GM18873 (cell line): Measurements from ENCODE around the gene NOTCH2.

ENCODE experiments used
- ATAC-seq: cut with Tn5 transposase; IDR thresholded peaks from one replicate; pipeline ENCODE4 v1.9.1; 2021; ENCODE audit warnings: mild to moderate bottlenecking, moderate library complexity, moderate number of reproducible peaks; ENCODE audit not compliant: unreplicated experiment, low FRiP score

The NOTCH2 gene

DNA sequence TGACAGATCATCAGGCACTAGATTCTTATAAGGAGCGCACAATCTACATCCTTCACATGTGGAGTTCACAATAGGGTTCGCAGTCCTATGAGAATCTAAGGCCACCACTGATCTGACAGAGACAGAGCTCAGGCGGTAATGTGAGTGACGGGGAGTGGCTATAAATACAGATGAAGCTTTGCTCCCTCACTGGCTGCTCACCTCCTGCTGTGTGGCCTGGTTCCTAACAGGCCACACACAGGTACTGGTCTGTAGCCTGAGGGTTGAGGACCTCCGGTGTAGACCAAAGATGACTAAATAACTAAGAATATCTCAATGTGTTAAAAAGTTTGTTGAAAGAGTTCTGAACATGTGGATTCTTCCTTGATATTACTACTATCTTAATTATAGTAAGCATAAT, 117.0 kb downstream of the NOTCH2 start:
- no peak for ATAC-seq

GRCh38 chr1:119948342-119949214, 120.9 kb downstream of the NOTCH2 start:
- no peak for ATAC-seq

DNA sequence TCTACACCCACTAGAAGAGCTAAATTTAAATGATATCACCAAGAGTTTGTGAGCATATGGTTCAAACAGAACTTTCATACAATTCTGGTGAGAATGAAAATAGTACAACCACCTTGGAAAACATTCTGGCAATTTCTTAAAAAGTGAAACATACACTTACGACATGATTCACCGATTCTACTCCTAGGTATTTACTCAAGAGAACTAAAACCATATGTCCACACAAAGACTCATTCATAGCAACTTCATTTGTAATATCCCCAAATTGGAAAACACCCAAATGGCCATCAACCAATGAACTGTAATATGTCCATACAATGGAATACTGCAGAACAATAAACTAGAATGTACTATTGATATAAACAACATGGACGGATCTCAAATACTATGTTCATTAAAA, 122.0 kb downstream of the NOTCH2 start:
- ATAC-seq: no peak

- no peak for ATAC-seq
Measured at GRCh38 chr1:119946724-119947123, 122.7 kb downstream of the NOTCH2 start.

GRCh38 chr1:119943216-119943615, 126.2 kb downstream of the NOTCH2 start:
- ATAC-seq: no peak

DNA sequence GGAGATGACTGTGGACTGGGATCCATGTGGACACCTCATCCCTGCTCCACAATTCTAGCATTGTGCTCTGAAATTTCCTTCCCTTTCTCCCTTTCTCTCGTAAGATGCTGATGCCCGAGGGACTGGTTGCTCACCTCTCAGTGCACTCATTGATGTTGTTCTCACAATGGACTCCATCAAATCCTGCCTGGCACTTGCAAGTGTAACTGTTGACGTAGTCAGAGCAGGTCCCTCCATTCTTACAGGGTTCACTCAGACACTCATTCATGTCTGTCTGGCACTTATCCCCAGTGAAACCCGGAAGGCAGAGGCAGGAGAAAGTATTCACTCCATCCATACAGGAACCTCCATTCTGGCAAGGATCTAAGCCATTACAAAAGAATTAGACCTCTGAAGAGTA, 128.1 kb downstream of the NOTCH2 start:
- ATAC-seq: no peak

- ATAC-seq: no peak
Measured at GRCh38 chr1:119940697-119941096, 128.8 kb downstream of the NOTCH2 start.

DNA sequence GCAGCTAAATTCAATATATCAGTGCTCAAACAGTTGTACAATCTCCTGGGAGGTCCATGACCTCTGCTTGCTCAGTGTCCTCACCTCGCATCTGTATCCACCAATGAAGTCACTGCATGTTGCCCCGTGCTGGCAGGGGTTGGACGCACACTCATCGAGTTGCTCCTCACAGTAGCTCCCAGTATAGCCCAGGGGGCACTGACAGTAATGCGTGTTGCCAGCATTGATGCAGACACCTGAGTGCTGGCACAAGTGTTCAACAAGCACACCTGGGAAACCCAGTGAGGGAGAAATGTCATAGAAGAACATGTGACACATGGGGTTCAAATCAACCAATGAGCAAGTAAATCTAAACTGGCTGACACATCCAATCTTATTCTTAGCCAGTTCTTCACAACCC, 132.3 kb downstream of the NOTCH2 start:
- ATAC-seq: no peak

DNA sequence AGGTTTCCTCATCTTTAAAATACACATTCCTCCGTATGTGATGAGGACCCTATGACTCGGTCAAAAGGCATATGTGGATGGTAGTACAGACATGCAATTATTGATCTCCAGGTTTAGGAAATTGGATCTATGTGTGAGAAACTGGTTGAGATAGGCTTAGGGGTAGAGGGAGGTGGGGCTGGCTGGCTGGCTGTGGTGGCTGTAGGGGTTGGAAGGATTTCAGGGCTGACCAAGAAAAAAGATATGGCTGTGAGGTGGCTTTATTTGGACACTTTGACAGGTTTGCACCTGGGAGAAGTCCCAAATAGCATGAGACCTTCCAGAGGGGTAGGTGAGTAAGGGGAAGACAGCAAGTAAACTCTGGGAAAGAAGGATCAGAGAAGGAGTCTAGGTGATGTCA, 133.5 kb downstream of the NOTCH2 start:
- ATAC-seq: no peak

DNA sequence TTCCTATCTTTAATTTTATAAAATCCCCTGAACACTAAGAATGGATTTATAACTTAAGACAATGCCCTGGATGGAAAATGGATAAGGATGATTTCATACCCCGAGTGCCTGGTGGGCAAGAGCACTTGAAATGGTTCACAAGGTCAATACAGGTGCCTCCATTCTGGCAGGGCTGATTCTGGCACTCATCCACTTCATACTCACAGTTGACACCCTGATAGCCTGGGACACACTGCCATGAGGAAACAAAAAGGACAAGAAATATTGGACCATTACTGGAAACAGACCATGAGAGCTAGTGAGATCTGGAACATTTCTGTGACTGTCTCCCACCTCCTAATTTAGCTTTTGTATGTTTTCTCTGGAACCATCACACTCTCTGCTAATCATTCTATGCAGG, 134.1 kb downstream of the NOTCH2 start:
- ATAC-seq: no peak

DNA sequence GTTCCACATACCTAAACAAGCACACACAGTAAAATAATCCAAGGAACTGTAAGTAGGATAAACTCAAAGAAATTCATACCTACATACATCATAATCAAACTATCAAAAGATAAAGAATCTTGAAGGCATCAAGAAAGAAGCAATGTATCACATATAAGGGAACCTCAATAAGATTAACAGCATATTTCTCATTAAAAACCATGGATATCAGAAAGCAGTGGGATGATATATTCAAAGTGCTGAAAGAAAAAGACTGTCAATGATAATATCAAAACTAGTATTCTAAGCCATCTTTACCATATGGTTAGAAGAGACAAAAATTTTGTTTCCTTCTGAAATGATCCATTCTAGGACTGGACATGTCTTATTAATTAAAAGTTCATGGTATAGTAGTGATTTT, 136.1 kb downstream of the NOTCH2 start:
- ATAC-seq: no peak

DNA sequence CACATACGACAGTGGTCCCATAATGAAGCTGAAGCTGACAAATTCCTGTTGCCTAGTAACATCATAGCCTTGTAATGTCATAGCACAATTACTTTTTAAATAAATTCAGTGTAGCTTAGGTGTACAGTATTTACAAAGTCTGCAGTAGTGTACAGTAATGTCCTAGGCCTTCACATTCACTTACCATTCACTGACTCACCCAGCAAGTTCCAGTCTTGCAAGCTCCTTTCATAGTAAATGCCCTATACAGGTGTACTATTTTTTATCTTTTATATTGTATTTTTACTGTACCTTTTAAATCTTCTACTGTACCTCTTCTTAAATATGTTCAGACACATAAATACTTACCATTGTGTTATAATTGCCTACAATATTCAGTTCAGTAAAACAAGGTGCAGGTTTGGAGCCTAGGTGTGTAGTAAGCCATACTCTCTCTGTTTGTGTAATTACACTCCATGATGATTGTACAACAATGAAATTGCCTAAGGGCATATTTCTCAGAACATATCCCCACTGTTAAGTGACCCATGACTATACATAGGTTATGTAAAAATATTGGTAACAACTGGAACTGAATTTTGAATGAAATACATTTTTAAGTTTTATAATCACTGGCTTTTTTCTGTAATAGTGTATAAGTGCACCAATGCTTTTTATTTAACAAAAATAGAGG, 139.7 kb downstream of the NOTCH2 start:
- ATAC-seq: no peak

GRCh38 chr1:119926553-119926952, 142.9 kb downstream of the NOTCH2 start:
- ATAC-seq: no peak

- no peak for ATAC-seq
Measured at GRCh38 chr1:119924948-119925898, 144.2 kb downstream of the NOTCH2 start.

DNA sequence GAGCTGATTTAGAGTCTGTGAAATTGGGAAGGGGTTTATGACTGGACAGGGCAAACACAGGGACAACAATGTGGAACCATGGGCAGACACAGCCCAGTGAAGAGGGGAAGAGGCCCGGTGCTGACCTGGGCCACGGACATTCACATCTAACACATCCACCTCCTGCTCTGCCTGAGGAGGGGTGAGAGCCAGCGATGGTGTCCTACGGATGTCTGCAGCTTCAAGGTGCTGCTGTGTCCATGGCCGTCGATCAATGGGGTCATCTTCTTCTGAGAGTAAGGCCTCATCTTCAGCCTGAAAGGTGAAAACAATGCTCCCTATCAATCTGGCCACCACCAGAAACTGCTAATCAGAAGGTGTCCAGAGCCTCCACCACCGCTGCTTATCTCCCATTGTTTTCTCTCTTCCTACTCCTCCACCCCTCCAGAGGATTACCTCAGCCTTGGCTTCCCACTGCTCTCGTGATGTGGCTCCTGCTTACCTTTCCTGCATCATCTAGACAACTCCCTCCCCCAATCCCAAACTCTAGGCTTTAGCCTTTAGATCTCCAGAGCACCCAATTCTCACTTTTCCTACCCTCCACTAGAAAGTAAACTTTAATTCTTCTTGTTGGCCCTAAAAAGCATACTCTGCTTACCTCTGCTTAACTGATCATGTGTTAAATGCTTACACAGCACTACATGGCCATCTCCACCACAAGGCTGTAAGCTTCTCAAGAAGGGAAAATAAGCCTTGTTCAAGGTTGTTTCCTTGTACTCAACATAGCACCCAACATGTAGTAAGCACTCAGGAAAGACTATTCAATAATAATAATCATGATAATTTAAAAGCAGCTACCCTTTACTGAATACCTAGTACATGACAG, 149.1 kb downstream of the NOTCH2 start:
- no peak for ATAC-seq

- no peak for ATAC-seq
Measured at GRCh38 chr1:119919241-119919640, 150.2 kb downstream of the NOTCH2 start.

DNA sequence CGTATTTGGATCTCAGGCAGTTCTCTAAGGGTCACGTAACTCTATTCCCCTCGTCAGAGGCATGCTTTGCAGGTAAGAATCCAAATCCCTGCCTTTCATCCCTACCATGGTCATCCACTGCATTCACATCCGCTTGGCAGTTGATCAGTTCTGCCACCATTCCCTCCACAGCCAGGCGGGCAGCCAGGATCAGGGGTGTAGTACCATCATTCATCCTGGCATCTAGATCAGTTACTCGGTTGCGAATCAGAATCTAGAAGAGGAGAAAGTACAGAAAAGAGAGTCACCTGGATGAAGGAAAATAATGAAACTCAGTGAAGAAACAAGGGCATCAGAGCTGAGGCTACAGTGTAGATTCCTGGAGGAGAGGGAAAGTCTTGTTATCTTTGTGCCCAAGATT, 151.2 kb downstream of the NOTCH2 start:
- no peak for ATAC-seq

- ATAC-seq: no peak
Measured at GRCh38 chr1:119917304-119918055, 152.0 kb downstream of the NOTCH2 start.

GRCh38 chr1:119915517-119915916, 153.9 kb downstream of the NOTCH2 start:
- ATAC-seq: no peak
